RWPE1 (cell line): ENCODE measurements around the gene XPNPEP1.

Experiments used
- CTCF ChIA-PET: fragments of 350-600 bp; sonication (Branson Sonifier 250); formaldehyde crosslinking; extraction: SDS; loops from one replicate; lab custom pipeline; 2021; lab: Yijun Ruan, JAX
- POLR2A ChIA-PET: fragments of 400-600 bp; formaldehyde crosslinking; extraction: SDS; loops from one replicate; lab custom pipeline; 2020; ENCODE audit warnings: antibody characterized with exemption; ENCODE audit not compliant: low non-redundant PET; lab: Yijun Ruan, JAX
- DNase-seq: peaks from one replicate; pipeline ENCODE4 v3.0.0; 2012; ENCODE audit warnings: low spot score
- H3K27ac ChIP-seq: fragments of 450-650 bp; 2 replicates; pipeline ENCODE4 v1.5.1; 2017
- TF ChIP-seq, protein P1 (sequence below): fragments of 450-650 bp; conservative IDR thresholded peaks from 2 replicates; pipeline ENCODE4 v1.5.1; 2017; ENCODE audit warnings: low read depth, mild to moderate bottlenecking

XPNPEP1 gene

GRCh38 chr10:109886781-109887140 is 36.5 kb downstream of the XPNPEP1 start:
- DNase-seq = no peak
- ChIA-PET CTCF (no interaction called here), POLR2A (no interaction called here)
- H3K27ac ChIP-seq = no peak overlapping the region
- TF ChIP-seq, protein P1, sequence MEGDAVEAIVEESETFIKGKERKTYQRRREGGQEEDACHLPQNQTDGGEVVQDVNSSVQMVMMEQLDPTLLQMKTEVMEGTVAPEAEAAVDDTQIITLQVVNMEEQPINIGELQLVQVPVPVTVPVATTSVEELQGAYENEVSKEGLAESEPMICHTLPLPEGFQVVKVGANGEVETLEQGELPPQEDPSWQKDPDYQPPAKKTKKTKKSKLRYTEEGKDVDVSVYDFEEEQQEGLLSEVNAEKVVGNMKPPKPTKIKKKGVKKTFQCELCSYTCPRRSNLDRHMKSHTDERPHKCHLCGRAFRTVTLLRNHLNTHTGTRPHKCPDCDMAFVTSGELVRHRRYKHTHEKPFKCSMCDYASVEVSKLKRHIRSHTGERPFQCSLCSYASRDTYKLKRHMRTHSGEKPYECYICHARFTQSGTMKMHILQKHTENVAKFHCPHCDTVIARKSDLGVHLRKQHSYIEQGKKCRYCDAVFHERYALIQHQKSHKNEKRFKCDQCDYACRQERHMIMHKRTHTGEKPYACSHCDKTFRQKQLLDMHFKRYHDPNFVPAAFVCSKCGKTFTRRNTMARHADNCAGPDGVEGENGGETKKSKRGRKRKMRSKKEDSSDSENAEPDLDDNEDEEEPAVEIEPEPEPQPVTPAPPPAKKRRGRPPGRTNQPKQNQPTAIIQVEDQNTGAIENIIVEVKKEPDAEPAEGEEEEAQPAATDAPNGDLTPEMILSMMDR = no peak

- POLR2A ChIA-PET = no interaction called here
- no peak overlapping the region for H3K27ac ChIP-seq
- DNase-seq = no peak
- CTCF ChIA-PET = no interaction called here
- TF ChIP-seq, protein P1 = no peak
Measured at GRCh38 chr10:109886037-109886780, 37.1 kb downstream of the XPNPEP1 start.

DNA sequence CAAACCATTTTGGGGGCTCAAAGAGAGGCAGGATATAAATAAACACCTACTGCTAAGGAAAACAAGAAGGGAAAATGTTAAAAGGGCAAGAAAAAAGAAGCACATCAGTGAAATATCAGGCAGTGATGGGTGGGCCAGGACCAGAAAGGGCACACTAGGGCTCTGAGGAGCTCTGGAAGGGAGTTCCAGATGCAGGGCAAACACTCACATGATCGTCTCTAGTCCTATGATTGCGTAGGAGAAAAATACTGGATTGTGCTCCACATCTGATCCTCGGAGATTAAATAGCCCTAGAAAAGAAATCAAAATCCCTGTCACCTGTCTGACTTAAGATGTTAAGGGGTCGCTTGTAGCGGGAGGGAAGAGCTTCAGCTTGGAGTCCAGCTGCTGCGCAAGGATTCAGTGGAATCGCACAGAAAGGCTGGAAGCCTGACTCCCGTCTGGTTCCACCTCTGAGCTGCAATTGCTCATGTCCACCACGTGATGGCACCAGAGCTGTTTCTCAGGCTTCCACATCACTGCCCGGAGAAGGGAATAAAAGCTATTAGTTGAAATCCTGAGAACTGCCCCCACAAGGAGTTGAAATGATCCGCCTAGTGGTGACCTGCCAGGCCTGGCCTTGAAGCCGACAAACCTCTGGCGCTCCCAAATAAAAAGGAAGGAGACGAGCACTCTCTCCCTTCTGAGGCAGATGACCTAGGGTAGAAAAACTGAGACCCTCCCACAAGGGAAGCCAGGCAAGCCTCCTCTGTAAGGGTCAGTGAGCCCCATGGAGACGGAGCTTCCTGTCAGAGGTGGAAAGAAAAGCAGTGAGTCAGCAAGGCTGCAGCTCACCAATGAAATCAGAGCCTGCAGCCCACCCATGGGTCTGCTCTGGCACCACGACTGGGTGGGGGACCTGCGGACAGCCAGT is 39.2 kb downstream of the XPNPEP1 start:
- TF ChIP-seq, protein P1 = peak; percentile 95
- peak overlapping the region; percentile 38 for H3K27ac ChIP-seq
- ChIA-PET CTCF (interaction anchor here (0.5 to 1.9 kb wide), 46 partner anchors 9 to 632 kb away, joined by 3 to 17 read pairs (median 4); partner anchors contain the start of gene ADD3), POLR2A (interaction anchor here (0.5 kb wide), 1 partner anchor 345 kb away, joined by 3 read pairs; no protein-coding TSS in a partner anchor)
- peak; percentile 91 for DNase-seq

- no peak overlapping the region for H3K27ac ChIP-seq
- TF ChIP-seq, protein P1 = no peak
- POLR2A ChIA-PET = no interaction called here
- CTCF ChIA-PET = interaction anchor here (0.7 kb wide), 1 partner anchor 25 kb away, joined by 3 read pairs; no protein-coding TSS in a partner anchor
- no peak for DNase-seq
Measured at GRCh38 chr10:109882251-109883057, 40.9 kb downstream of the XPNPEP1 start.

DNA sequence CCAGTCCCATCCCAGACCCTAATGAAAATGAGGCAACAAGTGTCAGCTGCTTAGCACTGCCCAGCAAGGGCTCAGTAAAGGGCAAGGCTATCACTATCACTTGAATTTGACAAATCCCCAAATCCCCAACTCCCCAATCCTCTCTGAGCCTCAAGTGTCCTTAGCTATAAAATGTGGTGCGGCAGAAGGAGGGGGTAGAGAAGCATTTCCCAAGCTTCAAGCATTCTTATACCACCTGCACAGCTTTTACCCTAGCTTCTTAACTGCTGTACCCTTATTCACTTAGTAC is 41.6 kb downstream of the XPNPEP1 start:
- CTCF ChIA-PET = interaction anchor here (0.7 to 1.5 kb wide), 2 partner anchors 24 to 134 kb away, joined by 3 to 4 read pairs; no protein-coding TSS in a partner anchor
- H3K27ac ChIP-seq = no peak overlapping the region
- DNase-seq = no peak
- POLR2A ChIA-PET = no interaction called here
- TF ChIP-seq, protein P1 = no peak
